GF-D8 (cell line): ENCODE results near the gene PTDSS2.

ENCODE experiments used
- DNase-seq: peaks from one replicate; lab custom pipeline; 2025; lab: John Stamatoyannopoulos, UW

The PTDSS2 gene

DNA sequence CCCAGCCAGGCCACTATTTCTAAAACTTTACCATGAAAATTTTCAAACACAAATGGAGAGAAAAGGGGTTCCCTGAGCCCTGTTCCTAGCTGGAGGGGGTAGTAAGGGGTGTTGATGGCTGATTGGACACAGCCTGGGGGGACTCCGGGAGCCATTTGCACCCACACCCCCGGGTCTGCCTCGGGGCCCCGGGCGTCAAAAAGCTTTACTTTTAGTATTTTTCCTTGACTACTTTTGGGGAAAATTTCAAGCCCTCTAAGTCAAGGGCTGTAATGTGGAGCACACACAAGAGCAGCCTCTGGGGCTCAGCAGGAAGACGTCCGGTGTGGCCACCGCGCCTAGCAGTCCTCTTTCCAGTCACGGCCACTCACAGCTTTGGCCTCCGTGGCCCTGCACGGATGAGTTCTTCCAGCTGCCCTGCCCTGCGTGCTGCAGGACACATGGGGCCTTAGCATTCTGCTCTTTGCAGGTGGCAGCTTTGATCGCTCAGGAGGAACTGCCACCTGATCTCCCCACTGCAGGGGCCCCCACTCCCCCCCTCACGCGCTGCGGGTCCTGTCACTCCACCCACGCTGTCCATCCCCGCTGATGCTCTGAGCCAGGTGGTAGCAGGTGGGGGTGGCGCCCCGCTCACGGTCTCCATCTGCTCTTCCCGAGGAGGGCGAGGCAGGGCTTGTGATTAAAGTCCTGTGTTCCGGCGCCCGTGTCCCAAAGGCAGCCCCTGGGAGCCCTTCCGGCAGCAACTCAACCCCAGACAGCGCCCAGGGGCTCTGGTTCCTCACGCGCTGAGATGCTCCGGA lies 42.5 kb downstream of the PTDSS2 start:
- DNase-seq: no peak

DNA sequence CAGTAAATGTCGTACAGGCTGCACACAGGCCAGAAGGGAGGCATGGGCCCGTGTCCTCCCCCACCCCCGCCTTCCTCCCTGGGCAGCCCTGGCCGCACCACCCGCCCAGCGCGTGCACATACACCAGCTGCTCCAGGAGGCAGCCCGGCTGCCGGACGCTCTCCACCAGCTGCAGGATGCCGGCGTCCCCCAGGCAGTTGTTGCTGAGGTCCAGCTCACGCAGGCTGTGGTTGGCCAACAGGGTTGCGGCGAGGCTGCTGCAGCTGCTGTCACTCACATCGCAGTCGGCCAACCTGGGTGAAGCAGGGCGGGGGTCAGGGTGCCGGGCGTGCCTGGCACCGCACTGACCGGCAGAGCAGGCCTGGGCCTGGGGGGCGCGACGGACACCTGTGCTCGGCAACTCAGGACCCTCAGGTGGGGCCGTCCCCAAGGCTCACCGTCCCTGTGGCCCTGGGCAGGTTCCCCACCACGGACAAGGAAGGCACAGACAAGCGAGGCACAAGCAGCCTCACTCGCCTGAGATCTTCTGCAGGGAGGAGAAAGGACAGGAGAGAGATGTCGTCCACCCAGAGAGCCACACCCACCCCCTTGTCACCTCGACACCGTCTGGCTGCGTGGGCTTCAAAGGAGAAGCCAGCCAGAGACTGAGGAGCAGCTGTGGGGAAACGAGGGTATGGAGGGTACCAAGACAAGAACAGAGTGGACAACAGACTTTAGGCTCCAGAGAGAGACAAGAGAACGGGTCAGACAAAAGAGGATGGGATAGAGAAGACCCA lies 44.9 kb downstream of the PTDSS2 start:
- no peak for DNase-seq

DNA sequence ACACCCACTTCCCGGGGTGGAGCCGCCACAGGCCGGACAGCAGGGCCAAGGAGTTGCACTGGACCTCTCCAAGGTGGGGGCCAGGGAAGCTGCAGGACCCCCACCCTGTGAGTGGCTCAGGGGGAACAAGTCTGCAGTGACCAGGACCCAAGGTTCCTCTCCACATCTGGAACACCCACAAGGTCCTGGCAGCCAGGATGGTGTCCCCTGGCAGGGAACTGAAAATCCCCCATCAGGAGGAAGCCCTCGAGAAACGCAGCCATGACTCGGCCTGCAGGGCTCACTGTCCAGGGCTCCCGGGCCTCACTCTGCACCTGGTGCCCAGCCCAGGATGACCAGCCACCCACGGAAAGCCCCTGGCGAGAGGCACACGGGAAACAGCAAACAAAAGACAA lies 45.5 kb downstream of the PTDSS2 start:
- DNase-seq: no peak

DNA sequence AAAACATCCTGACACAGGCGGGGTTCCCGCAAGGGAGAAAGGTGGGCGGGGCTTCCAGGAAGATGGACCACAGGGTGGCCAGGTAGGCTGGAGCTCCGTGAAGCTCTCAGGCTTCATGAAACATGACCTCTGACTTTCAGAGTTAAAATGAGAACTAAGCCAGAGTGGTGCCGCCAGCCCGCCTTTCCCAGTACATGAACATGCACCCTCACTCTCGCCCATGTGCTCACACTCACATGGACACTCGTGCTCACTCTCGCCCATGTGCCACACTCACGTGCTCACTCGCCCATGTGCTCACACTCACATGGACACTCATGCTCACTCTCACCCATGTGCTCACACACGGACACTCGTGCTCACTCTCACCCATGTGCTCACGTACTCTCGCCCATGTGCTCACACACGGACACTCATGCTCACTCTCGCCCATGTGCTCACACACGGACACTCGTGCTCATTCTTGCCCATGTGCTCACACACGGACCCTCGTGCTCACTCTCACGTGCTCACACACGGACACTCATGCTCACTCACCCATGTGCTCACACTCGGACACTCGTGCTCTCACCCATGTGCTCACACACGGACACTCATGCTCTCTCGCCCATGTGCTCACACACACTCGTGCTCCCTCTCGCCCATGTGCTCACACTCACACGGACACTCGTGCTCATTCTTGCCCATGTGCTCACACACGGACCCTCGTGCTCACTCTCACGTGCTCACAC lies 46.9 kb downstream of the PTDSS2 start:
- no peak for DNase-seq

DNA sequence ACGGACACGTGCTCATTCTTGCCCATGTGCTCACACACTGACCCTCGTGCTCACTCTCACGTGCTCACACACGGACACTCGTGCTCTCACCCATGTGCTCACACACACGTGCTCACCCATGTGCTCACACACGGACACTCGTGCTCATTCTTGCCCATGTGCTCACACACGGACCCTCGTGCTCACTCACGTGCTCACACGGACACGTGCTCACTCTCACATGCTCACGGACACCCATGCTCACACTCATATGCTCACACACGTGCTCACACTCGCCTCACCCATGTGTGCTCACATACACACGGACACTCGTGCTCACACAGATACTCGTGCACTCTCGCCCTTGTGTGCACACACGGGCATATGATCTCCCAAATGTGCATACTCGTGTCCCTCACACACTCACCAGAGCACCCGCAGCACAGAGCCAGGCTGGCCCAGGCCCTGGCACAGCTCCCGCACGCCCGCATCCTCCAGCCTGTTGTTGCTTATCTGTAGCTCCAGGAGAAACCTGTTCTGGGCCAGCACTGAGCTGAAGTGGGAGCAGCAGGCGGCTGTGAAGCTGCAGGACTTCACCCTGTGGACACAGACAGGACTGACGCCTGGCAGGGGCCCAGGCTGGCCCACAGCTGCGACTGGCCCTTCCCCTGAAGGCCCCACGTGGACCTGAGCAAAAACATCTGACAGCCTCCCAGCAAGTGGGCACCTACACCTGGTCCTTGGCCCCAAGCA lies 47.7 kb downstream of the PTDSS2 start:
- DNase-seq: no peak

DNA sequence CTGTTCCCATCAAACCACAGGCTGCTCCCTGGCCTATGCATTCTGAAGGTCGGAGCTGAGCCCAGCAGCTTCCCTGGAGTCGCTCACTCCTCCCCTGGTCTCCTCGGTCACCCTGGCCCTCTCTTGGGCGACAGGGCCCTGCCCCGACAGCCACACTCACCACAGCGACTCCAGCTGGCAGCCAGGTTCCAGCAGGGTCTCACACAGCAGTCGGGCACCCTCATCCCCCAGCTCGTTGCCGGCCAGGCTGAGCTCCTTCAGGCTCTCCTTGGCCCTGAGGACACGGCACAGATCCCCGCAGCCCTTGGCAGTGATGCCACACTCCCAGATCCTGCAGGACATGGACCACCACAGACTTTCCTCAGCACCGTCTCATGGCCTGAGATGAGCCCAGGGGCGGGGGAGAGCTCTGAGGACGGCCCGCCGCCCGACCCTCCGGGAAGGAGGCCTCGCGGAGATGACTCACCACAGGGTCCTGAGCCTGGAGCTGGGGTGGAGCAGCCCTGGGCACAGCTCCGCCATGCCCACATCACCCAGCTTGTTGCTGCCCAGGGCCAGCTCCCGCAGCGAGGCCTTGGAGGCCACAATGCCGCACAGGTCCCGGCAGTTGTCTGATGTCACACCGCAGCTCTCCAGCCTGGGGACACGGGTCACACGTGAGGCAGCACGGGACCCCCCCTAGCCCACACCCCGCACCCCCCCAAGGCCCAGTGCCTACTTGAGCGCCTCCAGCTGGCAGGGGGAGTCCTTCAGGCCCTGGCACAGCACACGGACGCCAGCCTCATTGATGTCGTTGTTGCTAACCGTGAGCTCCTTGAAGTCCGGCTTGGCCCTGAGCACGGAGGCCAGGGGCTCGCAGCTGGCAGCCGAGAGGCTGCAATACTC lies 48.5 kb downstream of the PTDSS2 start:
- DNase-seq: no peak

DNA sequence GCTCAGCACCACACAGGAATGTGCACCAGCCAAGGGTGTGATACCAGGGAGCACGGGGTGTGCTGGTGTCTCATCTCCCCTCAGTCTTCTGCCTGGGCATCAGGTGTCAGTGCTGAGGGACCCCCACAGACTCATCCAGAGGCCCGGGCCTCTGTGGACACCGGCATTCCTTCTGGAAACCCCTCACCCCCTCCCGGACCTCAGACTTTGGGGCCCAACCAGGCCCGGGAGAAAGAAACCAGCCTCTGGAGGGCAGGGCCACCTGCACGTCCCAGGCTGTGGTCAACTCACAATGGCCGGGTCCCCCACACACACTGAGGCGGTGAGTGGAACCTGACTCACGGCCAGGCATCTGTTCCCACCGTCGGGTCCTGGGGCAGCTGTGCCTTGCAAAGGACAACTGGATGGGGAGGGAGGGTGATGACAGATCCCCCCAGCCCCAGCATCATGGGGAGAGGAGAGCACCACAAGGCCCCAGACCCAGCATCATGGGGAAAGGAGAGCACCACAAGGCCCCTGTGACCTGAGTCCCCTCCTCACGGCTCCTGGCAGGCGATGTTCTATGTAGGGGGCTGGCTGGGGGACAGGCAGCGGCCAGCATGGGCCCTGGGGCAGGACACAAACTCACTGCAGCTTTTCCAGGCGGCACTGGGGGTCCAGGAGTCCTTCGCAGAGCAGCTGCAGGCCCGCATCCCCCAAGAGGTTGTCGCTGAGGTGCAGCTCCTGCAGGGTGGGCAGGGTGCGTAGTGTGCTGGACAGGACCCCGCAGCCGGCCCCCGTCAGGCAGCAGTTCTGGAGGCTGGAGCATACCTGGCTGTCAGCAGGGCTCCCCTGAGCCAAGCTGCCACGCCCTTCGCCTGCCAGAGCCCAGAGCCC lies 49.4 kb downstream of the PTDSS2 start:
- no peak for DNase-seq

DNA sequence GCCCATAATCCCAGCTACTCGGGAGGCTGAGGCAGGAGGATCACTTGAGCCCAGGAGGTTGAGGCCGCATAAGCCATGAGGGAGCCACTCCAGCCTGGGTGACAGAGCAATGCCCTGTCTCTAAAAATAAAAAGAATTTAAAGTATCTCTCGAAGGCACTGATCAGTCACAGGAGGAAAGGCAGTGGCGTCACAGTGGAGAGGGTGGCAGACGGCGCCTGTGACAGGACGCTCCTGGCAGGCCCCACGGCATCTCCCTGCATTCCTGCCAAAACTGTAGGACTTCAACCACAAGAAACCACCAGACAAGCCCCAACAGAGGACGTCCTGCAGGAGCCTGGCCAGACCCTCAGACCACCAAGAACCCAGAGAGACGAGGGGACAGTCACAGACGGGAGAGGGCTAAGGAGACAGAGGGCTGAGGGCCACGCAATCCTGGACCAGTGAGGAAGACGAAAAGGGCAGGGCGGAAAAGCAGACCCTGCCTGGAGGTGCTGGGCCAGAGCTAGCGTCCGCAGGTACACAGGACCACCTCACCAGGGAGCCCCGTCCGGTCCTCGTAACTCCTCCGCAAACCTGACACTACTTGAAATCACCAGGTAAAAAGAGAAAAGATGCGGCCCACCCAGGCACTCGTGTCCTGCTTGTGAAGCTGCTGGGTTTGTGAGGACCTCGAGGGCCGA lies 51.1 kb downstream of the PTDSS2 start:
- DNase-seq: no peak

DNA sequence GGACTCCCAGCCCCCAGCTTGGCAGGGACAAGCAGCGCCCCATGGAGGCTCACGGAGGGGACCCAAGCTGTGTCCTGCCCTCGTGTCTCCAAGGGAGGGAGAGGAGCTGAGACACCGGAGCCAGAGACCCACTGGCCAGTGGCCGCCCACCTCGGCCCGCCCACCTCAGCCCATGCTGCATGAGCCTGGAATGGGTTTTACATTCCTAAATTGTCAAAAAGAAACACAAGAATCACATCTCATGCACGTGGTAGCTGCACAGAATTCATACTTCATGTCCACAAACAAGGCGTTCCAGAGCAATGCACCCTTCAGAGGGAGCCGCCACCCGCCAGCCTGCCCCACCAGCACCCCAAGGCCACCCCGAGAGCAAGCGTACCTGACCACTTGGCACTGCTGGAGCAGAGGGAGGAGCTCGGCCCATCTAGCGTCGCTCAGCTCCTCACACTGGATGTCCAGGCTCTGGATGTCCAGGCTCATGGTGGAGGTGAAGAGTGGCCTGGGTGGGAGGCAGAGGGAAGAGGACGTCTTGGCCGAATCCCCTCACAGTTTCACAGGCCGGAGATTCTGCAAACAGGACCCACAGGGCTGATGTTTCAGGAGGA lies 51.7 kb downstream of the PTDSS2 start:
- DNase-seq: no peak

DNA sequence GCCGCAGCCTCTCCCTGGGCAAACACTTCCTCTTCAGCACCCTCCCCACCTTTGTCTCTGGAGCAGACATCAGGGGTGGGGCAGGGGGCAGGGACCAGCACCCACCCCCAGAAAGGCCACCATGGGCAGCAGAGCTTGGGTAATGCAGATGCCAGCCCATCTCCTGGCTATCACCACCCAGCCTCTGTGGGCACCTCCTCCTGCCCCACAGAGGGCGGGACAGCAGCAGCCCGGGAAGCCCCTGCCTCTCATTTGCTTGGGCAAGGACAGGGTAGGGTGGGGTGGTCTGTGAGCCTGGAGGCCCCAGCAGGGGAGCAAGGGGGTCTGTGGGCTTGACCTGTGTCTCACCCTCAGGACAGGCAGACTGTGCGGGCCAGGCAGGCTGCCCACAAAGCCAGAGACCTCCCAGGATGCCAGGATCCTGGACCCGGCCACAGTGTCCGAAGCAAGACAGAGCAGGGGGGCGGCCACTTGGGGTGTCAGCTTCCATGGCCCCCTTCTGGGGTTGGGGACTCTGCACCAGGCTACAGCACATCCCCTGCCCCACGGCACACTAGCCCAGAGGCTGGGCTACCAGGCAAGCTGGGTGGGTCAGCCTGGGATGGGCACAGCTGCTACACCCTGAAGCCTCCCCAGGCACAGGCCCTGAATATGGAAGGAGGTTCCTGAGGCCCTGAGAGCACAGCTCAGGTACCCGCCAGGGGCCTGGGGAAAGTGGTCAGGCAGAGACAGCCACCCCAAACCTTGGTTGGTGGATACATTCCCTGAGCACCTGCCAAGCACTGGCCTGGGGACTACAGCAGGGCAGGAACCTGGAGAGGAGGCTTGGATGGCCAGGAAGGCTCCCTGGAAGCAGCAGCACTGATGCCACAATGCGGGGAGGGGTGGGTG lies 52.5 kb downstream of the PTDSS2 start:
- no peak for DNase-seq

DNA sequence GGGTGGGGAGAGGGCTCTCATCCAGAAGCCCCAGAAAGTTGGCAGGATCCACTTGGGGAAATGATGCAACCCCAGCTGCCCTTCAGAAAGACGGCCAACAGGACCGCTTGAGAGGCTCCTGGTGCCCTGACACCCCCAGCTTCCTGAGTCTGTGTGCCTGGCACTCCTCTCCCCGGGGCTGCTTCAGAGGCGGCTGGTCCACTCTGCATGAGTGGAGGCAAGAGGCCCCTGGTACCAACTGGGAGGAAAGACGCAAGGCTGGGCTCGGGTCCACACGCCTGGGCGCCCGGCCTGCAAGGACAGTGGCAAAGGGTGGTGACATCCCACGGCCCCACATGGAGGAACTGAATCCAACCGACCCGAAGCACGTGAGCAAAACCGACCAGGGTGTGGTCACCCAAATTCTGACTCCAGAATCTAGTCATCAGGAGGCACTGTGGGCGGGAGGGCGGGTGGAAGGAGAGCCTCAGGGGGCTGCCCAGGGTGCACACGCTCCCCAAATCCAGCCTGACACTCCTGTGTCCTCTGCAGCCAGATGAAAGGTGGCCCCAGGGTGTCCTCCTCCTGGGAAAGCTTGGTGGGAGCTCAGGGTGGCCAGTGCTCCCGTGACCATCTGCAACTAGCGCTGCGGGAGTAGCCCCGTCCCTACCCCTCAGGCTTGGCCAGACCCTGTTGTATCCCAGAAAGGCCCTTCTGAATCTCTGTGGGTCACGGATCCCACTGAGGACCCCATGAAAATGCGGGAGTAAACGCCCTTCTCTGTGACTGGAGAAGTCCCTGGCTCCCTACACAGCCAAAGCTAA lies 53.3 kb downstream of the PTDSS2 start:
- peak; percentile 57 for DNase-seq

DNA sequence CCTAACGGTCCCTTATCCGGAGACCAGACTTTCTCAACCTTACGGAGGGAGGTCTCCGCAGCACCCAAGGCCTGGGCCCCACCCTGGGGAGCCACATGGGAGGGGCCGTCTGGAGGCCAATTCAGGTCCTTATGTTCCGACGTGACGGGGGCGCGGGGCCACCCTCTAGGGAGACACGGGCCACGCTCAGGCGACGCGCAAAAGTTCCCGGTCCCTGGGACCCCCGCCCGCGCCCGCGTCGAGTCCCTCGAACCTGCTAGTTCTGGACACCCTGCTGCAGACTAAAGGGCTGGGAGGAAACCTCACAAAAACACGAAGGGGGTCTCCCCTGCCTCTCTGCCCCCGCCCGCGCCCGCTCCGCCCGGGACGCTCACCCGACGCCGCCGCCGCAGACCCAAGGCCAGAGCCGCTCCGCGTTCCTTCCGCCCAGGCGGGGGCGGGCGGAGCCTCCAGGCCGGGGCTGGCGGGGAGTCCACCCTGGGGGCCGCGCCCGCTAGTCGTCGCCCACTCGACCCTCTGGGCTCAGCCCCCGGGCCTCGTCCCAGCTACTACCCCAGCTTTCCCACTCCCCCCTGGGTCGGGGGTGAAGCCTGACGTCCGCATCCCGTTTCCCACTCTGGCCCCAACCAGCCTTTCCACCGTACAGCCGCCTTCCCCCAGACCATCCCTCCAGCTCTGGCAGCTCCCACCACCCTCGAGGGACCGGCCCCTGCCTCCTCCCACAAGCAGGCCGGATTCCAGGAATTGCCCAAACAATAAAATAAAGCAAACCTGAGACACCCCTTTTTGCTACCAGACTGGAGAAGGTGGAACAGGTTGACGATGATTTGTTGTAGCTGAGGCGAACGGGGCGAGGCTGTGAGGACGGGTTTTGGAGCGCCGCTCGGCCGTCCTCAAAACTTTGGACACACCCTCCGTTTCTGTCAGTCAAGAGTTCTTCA lies 54.2 kb downstream of the PTDSS2 start:
- DNase-seq: peak; percentile 32

DNA sequence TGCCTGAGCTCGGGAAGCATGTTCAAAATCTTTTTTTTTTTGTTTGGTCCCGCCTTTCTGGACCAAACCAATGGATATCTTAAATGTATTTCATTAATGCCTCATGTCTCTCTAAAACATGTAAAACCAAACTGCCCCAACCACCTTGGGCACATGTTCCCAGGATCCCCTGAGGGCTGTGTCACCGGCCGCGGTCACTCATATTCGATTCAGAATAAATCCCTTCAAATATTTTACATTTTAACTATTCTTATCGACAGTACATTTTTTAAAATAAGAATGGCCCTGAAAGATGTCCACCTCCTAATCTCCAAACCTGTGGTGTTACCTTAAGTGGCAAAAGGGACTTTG lies 54.9 kb downstream of the PTDSS2 start:
- no peak for DNase-seq

DNA sequence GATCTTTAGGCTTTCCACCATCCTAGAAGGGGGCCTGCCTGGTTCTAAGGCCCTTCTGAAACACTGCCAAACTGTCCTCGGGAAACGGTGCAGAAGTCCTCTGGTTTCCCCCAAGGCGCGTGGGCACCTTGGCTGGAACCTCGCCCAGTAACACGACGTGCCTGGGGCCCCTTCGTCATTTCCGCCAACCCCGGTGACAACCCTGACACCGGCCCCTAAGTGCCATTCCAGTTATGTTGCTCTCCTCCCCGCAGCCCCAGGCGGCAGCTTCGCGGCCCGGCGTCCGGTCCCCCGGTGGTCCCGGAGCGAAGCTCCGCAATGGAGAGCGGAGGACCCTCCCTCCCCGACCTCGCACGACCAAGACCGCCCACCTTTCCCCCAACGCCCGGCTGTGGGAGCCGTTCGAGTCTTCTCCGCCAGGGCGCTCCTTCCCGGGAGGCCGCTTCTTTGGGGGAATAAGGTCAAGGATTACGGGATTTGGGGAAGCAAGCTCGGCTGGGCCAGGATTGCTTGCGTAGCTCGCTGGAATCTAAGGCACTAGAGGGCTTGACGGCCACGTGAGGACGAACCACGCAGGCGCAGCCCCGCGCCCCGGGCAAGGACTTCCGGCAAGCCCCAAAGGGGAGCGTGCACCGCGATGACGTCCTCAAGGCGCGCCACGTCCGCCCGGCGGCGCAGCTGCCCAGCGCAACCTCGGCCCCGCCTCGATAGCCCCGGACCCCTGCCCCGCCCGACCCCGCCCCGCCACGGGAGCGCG lies 56.3 kb downstream of the PTDSS2 start:
- DNase-seq: peak; percentile 65

DNA sequence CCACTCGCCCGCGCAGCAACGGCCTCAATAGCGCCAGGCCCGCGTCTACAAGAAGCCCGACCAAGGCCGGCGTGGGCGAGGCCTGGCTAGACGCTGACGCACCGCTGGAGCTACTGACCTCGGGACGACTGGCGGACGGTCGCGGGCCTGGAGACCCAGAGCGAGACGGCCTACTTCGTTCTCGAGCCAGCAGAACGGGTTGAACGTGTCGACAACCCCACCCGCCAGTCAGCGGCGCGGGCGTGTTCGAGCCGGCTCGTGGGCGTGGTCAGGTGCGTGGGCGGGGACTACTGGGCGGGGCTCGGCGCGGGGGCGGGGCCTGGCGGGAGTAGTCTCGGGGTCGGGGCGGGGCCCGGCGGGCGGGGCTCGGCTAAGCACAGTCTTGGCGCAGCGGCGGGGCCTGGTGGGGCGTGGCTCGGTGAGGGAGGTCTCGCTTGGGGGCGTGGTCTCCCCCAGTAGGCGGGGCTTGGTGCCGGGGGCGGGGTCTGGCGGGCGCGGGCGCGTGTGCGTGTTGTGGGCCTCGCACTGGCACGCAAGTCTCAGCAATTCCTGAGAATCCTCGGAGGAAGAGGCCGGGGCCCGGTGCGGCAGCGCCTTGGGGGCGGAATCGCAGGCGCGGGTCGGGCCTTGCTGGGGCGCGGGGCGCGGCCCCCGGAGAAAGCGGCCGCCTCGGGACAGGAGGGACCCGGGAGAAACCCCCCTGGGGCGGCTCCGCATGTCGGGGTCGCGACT lies 57.1 kb downstream of the PTDSS2 start, which contains the start of gene RNH1:
Gene RNH1 (minus strand): TSS at position 248 of the 732 bp plus-strand sequence. CDS start 5,080 bp downstream, outside the sequence.
- peak; percentile 62 for DNase-seq
